HG02884 (cell line): ENCODE data around the gene SPDYE2.
"Not testable (repeated sequence)": the region's sequence is repeated elsewhere in the genome, so short reads cannot be mapped to it uniquely, and the experiment has no call there.

Source experiments
- ATAC-seq: cut with Tn5 transposase; IDR thresholded peaks from one replicate; pipeline ENCODE4 v1.9.1; 2021; ENCODE audit warnings: mild to moderate bottlenecking, moderate library complexity; ENCODE audit not compliant: unreplicated experiment

Gene SPDYE2

DNA sequence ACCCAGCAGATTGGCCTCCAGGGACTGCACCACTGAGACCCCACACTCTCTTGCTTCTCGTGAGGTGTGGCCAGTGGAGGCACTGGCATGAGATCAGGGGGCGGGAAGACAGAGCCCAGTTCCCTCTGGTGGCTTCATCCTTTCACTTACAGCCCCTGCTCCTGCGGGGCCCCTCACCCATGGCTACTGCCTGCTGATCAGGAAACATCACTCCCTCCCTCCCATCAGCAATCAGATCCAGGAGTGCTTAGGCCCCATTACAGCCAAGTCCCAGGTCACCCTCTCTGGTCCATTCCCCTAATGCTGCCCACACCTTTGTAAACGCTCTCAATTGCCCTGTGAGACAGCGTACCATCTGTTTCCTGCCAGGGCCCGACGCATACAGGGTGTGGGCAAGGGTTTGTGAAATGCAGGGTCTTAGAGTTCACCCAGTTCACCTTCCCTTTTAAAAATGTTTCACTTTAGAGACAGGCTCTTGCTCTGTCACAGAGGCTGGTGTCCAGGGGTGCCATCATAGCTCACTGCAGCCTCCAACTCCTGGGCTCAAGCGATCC, 15.9 kb upstream of the SPDYE2 start:
- not testable (repeated sequence) for ATAC-seq

- ATAC-seq = not testable (repeated sequence)
These were observed 10.4 kb upstream of the SPDYE2 start for GRCh38 chr7:102540604-102541003.

DNA sequence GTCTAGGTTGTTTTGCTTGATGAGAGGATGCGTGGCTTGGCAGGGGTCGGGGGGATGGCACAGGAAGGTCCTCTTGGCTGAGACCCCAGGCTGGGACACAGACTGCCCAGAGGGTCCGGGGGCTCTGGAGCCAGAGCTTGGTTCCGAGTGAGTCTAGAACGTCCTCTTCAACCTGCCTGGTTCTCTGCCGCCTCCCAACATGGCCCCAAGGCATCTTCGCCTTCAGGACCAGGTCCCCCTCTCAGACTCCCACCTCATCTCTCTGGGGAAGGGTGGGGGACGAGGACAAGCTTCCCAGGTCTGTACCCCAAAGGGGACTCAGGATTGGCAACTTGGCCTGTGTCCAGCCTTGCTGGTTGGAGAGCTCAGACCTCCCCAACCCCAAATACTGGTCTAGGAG, 8.9 kb upstream of the SPDYE2 start:
- not testable (repeated sequence) for ATAC-seq

DNA sequence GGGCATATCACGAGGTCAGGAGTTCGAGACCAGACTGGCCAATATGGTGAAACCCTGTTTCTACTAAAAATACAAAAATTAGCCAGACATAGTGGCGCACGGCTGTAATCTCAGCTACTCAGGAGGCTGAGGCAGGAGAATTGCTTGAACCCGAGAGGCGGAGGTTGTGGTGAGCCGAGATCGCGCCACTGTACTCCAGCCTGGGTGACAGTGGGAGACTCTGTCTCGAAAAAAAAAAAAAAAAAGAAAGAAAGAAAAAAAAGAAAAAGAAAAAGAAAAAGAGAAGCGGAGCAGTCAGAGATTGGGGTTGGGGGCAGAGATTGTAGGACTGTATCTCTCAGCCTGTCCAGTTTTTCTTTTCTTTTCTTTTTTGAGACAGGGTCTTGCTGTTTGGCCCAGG, 8.3 kb upstream of the SPDYE2 start:
- not testable (repeated sequence) for ATAC-seq

DNA sequence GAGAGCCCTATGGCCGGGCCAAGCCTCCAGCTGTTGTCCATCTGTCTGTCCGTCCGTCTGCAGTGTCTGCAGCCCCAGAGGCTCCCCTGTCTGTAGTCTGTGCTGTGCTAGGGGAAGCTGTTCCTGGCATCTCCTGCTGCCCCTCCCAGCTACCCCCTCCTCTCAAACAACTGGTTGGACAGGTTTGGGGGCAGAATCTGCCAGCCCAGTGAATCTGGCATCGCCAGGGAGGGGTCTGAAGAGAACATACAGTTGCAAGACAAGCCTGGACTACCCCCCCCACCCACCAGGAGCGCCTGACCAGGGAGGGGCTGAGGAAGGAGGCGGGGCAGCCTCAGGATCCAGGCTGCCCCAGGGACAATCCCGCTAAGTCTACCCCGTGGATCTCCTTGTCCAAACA, 7.4 kb upstream of the SPDYE2 start, which contains the start of gene UPK3BL2:
Gene UPK3BL2 (minus strand): TSS at position 101 of the 400 bp plus-strand sequence. CDS start 60 bp downstream, at position 41.
- ATAC-seq = not testable (repeated sequence)

DNA sequence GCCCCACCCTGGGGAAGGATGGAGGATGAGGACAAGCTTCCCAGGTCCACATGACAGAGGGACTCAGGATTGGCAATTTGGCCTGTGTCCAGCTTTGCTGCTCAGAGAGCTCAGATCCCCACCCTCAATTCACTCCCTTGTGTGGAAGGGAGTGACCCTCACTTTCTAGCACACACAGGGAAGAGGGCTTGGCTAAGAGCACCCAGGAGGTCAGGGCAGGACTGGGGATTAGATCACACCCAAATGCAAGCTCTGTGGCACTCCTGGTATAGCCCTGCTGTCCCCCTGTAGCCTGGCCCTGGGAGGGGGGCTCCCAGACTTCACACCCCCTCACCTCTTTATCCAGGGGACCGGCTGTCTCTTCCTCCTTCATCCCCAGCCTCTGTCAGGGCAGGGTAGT, 6.7 kb upstream of the SPDYE2 start:
- ATAC-seq = not testable (repeated sequence)

GRCh38 chr7:102545288-102545687, 5.7 kb upstream of the SPDYE2 start:
- ATAC-seq = not testable (repeated sequence)

- ATAC-seq = peak; percentile 73
These were observed 4.7 kb upstream of the SPDYE2 start for GRCh38 chr7:102546353-102546752.

GRCh38 chr7:102568620-102569019, 17.6 kb downstream of the SPDYE2 start:
- ATAC-seq = not testable (repeated sequence)

- ATAC-seq = peak; percentile 76
These were observed 21.5 kb downstream of the SPDYE2 start, which contains the start of gene POLR2J3 for GRCh38 chr7:102572261-102573239. TSS of gene POLR2J3 (minus strand) at chr7:102572583. CDS start at chr7:102572521, 62 bp downstream.

- not testable (repeated sequence) for ATAC-seq
These were observed 23.6 kb downstream of the SPDYE2 start for GRCh38 chr7:102574607-102575006.

DNA sequence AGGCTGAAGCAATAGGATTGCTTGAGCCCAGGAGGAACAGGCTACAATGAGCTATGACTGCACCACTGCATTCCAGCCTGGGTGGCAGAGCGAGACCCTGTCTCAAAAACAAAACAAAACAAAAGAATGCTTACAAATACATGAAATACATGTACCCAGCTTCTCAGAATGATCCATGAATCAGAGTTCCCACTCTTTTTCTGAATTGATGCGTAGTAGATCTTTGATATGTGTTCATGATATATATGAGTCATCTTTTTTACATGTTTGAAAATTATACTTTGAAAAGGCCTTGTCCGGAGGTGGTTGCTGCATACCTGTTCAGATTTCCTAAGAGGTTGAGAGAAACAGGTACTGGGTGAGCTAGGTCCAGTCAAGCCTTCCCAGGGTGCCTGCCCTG, 25.3 kb downstream of the SPDYE2 start:
- not testable (repeated sequence) for ATAC-seq

DNA sequence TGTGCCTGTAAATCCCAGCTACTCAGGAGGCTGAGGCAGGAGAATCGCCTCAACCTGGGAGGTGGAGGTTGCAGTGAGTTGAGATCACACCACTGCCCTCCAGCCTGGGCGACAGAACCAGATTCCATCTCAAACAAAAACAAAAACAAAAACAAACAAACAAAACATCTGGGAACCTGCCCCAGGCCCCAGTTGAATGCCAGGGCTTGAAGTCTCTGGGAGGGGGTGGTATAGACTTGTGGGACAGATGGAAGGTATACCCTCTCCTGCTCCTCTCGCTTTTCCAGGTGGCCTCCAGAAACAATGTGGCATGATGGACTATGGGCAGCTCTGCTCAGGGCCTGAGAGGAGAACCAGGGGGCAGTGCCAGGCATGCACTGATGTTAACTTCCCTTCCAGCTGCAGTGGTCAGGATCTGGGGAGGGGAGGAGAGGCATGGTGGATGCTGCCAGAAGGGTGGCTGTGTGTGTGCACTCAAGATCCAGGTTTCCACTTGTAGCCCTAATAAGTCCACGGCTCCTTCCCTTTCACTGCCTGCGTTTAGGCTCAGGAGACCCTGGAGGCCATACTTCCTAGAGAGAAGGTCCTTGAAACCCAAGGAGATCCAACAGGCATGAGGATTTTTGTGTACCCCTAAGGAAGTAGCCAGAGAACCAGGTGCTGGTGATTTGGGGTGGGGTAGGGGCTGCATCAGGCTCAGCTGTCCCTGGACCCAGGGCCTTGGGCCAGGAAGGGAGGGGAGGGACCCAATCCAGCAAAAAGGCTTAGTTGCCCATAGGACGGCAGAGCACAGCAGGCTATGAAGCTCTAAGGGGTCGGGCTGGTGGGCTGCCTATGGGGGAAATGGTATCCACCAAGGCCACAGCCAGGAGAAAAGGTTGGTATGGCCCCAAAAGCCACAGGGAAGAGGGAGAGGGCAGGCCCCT, 26.6 kb downstream of the SPDYE2 start:
- not testable (repeated sequence) for ATAC-seq

- not testable (repeated sequence) for ATAC-seq
These were observed 27.5 kb downstream of the SPDYE2 start for GRCh38 chr7:102578486-102578885.

DNA sequence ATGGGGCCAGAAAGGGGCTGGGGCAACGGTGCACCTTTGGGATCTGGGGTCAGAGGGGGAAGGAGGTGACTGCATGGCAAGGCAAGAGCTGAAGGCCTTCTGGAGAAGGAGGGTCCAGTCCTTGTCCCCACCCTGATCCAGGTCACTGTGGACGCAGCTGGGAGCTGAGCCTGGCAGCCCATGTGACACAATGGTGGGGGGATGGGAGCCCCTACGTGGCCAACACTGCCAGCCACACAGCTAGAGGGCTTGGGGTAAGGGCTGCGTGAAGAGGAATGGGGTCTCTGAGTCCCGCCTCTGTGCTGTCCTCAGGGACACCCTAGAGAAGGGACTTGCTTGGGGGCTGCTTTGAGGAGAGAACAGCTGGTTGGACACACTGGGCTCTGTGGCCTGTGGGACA, 30.7 kb downstream of the SPDYE2 start:
- ATAC-seq = not testable (repeated sequence)

GRCh38 chr7:102583495-102583894, 32.5 kb downstream of the SPDYE2 start:
- not testable (repeated sequence) for ATAC-seq

- peak; percentile 48 for ATAC-seq
These were observed 38.8 kb downstream of the SPDYE2 start for GRCh38 chr7:102589857-102590256.

DNA sequence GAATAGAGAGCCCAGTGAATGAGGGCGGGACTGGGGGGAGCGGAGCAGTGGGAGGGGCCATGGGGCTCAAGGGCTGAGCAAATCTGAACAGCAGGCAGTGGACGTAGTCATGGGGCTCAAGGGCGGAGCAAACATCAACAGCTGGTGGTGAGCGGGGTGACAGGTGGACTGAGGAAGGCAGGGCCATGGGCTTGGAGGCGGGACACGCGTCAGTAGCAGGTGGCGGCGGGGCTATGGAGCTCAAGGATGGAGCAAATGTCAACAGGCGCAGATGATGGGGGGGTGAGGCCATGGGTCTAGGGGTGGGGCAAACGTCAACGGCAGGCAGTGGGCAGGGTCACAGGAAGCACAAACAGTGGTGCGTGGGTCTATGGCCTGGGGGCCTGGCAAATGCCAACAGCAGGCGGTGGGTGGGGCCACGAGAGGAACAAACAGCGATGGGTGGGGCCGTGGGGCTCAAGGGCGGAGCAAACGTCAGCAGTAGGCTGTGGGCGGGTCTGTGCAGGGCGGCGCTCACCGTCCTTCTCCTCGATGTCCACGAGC, 41.5 kb downstream of the SPDYE2 start:
- peak; percentile 50 for ATAC-seq

GRCh38 chr7:102593637-102594334, 42.8 kb downstream of the SPDYE2 start:
- peak; percentile 61 for ATAC-seq

DNA sequence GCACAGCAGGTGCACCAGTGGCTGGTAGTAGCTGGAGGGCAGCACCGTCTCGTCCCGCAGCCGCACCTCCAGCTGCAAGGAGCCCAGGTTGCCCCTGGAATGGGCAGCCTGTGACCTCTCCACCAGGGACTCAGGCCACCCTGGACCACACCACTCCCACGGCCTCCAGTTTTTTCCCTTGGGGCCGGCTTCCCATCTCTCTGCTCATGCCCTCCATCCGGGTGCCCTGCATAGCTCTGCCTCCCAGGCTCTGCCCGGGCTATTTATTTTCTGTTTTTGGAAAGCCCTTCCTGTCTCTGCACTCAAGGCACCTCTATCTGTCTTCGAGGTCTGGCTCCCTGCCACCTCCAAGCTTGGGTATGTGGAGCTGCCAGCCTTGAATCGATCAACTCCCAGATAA, 45.0 kb downstream of the SPDYE2 start:
- ATAC-seq = not testable (repeated sequence)
